Neural progenitor cell (in vitro differentiated cells): ENCODE results near the gene ANGPTL8. TPM values are rescaled to one million over a fixed set of nuclear protein-coding genes. Genes with fewer than 3 reads are reported as not detected.

Source experiments
- DNase-seq: peaks from one replicate; pipeline ENCODE4 v3.0.0-alpha.2; 2016; ENCODE audit warnings: low spot score
- H2AFZ ChIP-seq: fragments of 200-600 bp; sonication (generic); replicated peaks from 2 replicates; pipeline ENCODE4 v1.6.1; 2016; ENCODE audit warnings: antibody characterized with exemption
- H3F3A ChIP-seq: fragments of 200-600 bp; sonication (generic); 2 replicates; pipeline ENCODE4 v1.6.1; 2016; ENCODE audit warnings: antibody characterized with exemption, low read depth
- H3K27ac ChIP-seq: fragments of 200-600 bp; sonication (generic); 2 replicates; pipeline ENCODE4 v1.5.1; 2016; ENCODE audit warnings: mild to moderate bottlenecking
- H3K27me3 ChIP-seq: fragments of 200-600 bp; sonication (generic); 2 replicates; pipeline ENCODE4 v1.6.1; 2016; ENCODE audit warnings: mild to moderate bottlenecking, moderate library complexity
- H3K36me3 ChIP-seq: fragments of 200-600 bp; sonication (generic); 2 replicates; pipeline ENCODE4 v1.5.1; 2016
- H3K4me1 ChIP-seq: fragments of 200-600 bp; sonication (generic); 2 replicates; pipeline ENCODE4 v1.6.1; 2016; ENCODE audit warnings: mixed run types
- H3K4me2 ChIP-seq: fragments of 200-600 bp; sonication (generic); 2 replicates; pipeline ENCODE4 v1.6.1; 2016
- H3K4me3 ChIP-seq: fragments of 200-600 bp; sonication (generic); 2 replicates; pipeline ENCODE4 v1.5.1; 2016
- H3K79me2 ChIP-seq: fragments of 200-600 bp; sonication (generic); 2 replicates; pipeline ENCODE4 v1.6.1; 2016; ENCODE audit warnings: low read depth
- H3K9ac ChIP-seq: fragments of 200-600 bp; sonication (generic); 2 replicates; pipeline ENCODE4 v1.6.1; 2016
- H3K9me3 ChIP-seq: fragments of 200-600 bp; sonication (generic); 2 replicates; pipeline ENCODE4 v1.5.1; 2016; ENCODE audit warnings: low read depth
- H4K20me1 ChIP-seq: fragments of 200-600 bp; sonication (generic); 2 replicates; pipeline ENCODE4 v1.6.1; 2016; ENCODE audit warnings: low read depth
- H3K27ac Mint-ChIP-seq: 3 replicates; pipeline ENCODE4 v1.8.0; 2021; ENCODE audit warnings: mixed read lengths
- H3K27me3 Mint-ChIP-seq: 2 replicates; pipeline ENCODE4 v1.8.0; 2022; ENCODE audit warnings: low read depth, mild to moderate bottlenecking, inconsistent platforms, moderate library complexity, mixed read lengths; ENCODE audit not compliant: insufficient read depth
- H3K36me3 Mint-ChIP-seq: 3 replicates; pipeline ENCODE4 v1.8.0; 2021; ENCODE audit warnings: mixed read lengths
- H3K4me1 Mint-ChIP-seq: 3 replicates; pipeline ENCODE4 v1.8.0; 2021; ENCODE audit warnings: mixed read lengths
- H3K4me3 Mint-ChIP-seq: 3 replicates; pipeline ENCODE4 v1.8.0; 2021; ENCODE audit warnings: mild to moderate bottlenecking, moderate library complexity, mixed read lengths
- H3K9me3 Mint-ChIP-seq: 3 replicates; pipeline ENCODE4 v1.8.0; 2020; ENCODE audit warnings: mixed read lengths
- CTCF ChIP-seq: fragments of 200-600 bp; sonication (generic); IDR thresholded peaks from 2 replicates; pipeline ENCODE4 v1.5.1; 2017; ENCODE audit warnings: antibody characterized with exemption, mild to moderate bottlenecking
- EZH2 ChIP-seq: fragments of 200-600 bp; sonication (generic); IDR thresholded peaks from 2 replicates; pipeline ENCODE4 v1.6.1; 2017; ENCODE audit warnings: antibody characterized with exemption, mild to moderate bottlenecking, moderate library complexity
- EZH2phosphoT487 ChIP-seq: fragments of 200-600 bp; sonication (generic); IDR thresholded peaks from 2 replicates; pipeline ENCODE4 v1.6.1; 2017; ENCODE audit warnings: antibody characterized with exemption
- total RNA-seq: library from RNA; depleted of rRNA; stranded (reverse); fragments of >200 nt; gene quantifications from 2 replicates; pipeline ENCODE4 v1.2.3, GENCODE V29; 2015; ENCODE audit warnings: low replicate concordance

Gene ANGPTL8
- total RNA-seq, 1 donor from 2014 or later, result not detected

GRCh38 chr19:11226716-11227166 is 12.7 kb upstream of the ANGPTL8 start:
- no peak for DNase-seq
- Mint-ChIP-seq H3K4me1 (no peaks in the 10 kb centered on the region), H3K4me3 (no peak overlapping the region), H3K9me3 (peaks cover 5% of the 10 kb centered on the region), H3K36me3 (peaks cover 12% of the 10 kb centered on the region), H3K27ac (no peak overlapping the region), H3K27me3 (peaks cover 5% of the 10 kb centered on the region)
- H3K4me3 ChIP-seq, result no peak overlapping the region
- H3K79me2 ChIP-seq, result no peaks in the 10 kb centered on the region
- no peaks in the 10 kb centered on the region for H3K4me1 ChIP-seq
- peaks cover 2% of the 10 kb centered on the region for H3F3A ChIP-seq
- H3K27ac ChIP-seq, result no peak overlapping the region
- H3K36me3 ChIP-seq, result no peaks in the 10 kb centered on the region
- H3K27me3 ChIP-seq, result no peaks in the 10 kb centered on the region
- no peaks in the 10 kb centered on the region for H3K9me3 ChIP-seq
- no peak overlapping the region for H2AFZ ChIP-seq
- no peaks in the 10 kb centered on the region for H4K20me1 ChIP-seq
- H3K4me2 ChIP-seq, result no peak overlapping the region
- no peak overlapping the region for H3K9ac ChIP-seq
- no peak for TF ChIP-seq CTCF
- no peak for TF ChIP-seq EZH2phosphoT487
- no peak for TF ChIP-seq EZH2

GRCh38 chr19:11227195-11227886 is 12.1 kb upstream of the ANGPTL8 start:
- H3K4me2 ChIP-seq, result no peak overlapping the region
- Mint-ChIP-seq H3K36me3 (peaks cover 6% of the 10 kb centered on the region), H3K9me3 (peaks cover under 1% of the 10 kb centered on the region), H3K27ac (no peak overlapping the region), H3K4me3 (no peak overlapping the region), H3K4me1 (no peaks in the 10 kb centered on the region), H3K27me3 (peaks cover 5% of the 10 kb centered on the region)
- H3K36me3 ChIP-seq, result no peaks in the 10 kb centered on the region
- H3K27ac ChIP-seq, result no peak overlapping the region
- H3K9ac ChIP-seq, result no peak overlapping the region
- no peaks in the 10 kb centered on the region for H3K79me2 ChIP-seq
- no peak overlapping the region for H2AFZ ChIP-seq
- no peaks in the 10 kb centered on the region for H4K20me1 ChIP-seq
- H3K9me3 ChIP-seq, result no peaks in the 10 kb centered on the region
- no peaks in the 10 kb centered on the region for H3K27me3 ChIP-seq
- DNase-seq, result peak; percentile 28
- peak; percentile 38 for TF ChIP-seq CTCF
- TF ChIP-seq EZH2phosphoT487, result no peak
- H3F3A ChIP-seq, result peaks cover 2% of the 10 kb centered on the region
- H3K4me1 ChIP-seq, result no peaks in the 10 kb centered on the region
- no peak overlapping the region for H3K4me3 ChIP-seq

- Histone ChIP-seq H3K9ac (no peak overlapping the region), H2AFZ (no peak overlapping the region), H3K4me3 (no peak overlapping the region), H3K9me3 (no peaks in the 10 kb centered on the region), H3K27me3 (no peaks in the 10 kb centered on the region), H3K27ac (no peak overlapping the region), H3K4me2 (no peak overlapping the region), H3K36me3 (no peaks in the 10 kb centered on the region), H3K79me2 (no peaks in the 10 kb centered on the region), H3K4me1 (no peaks in the 10 kb centered on the region), H4K20me1 (no peaks in the 10 kb centered on the region), H3F3A (peaks cover 2% of the 10 kb centered on the region)
- H3K4me3 Mint-ChIP-seq, result no peak overlapping the region
- TF ChIP-seq EZH2phosphoT487 (no peak), EZH2 (no peak), CTCF (no peak)
- DNase-seq, result no peak
- H3K27me3 Mint-ChIP-seq, result peaks cover 5% of the 10 kb centered on the region
- H3K36me3 Mint-ChIP-seq, result peaks cover 4% of the 10 kb centered on the region
- H3K4me1 Mint-ChIP-seq, result peaks cover 3% of the 10 kb centered on the region
- peak overlapping the region; percentile 59 for H3K27ac Mint-ChIP-seq
- H3K9me3 Mint-ChIP-seq, result no peaks in the 10 kb centered on the region
These were observed 8.6 kb upstream of the ANGPTL8 start for GRCh38 chr19:11230621-11231386.
